HepG2 (cell line): ENCODE measurements around the gene CNKSR3. TPM values are rescaled to one million over a fixed set of nuclear protein-coding genes. Genes with fewer than 3 reads are reported as not detected.

Experiments used
- ATAC-seq: fragments of 200-7000 bp; cut with Tn5 transposase; 3 replicates; pipeline ENCODE4 v1.9.1; 2020; ENCODE audit warnings: mild to moderate bottlenecking, moderate library complexity
- BruUV-seq: library from RNA; stranded (reverse); fragments of 400-500 nt; replicated peaks from 2 replicates; lab custom pipeline; 2021; lab: Mats Ljungman, UMichigan
- CTCF ChIA-PET: fragments of 300-600 bp; formaldehyde crosslinking; extraction: SDS; loops from one replicate; lab custom pipeline; 2021; ENCODE audit warnings: low total read pairs, inconsistent platforms, low intra/inter-chr PET ratio; lab: Yijun Ruan, JAX
- POLR2A ChIA-PET: fragments of 350-600 bp; sonication (Branson Sonifier 250); formaldehyde crosslinking; loops from one replicate; lab custom pipeline; 2020; ENCODE audit warnings: antibody characterized with exemption, inconsistent platforms; lab: Yijun Ruan, JAX
- DNase-seq: peaks from one replicate; pipeline ENCODE4 v3.0.0-alpha.2; 2015; ENCODE audit warnings: low spot score
- FAIRE-seq: peaks from 3 replicates; lab custom pipeline; 2011; peaks lifted over from hg19 to GRCh38; lab: Jason Lieb, UNC
- H2AFZ ChIP-seq: one replicate; pipeline ENCODE4 v1.6.1; 2011; ENCODE audit warnings: low read length, inconsistent platforms
- H3K27ac ChIP-seq: fragments of 300-600 bp; 3 replicates; pipeline ENCODE4 v1.8.0; 2011; ENCODE audit warnings: mixed run types, mild to moderate bottlenecking, mixed read lengths, low read length, inconsistent platforms; ENCODE audit not compliant: insufficient read depth; ENCODE audit errors: extremely low read length
- H3K27me3 ChIP-seq, 2 experiments: fragments of 200-600 bp in 1 of 2; 2 replicates in 1 of 2; 3 replicates in 1 of 2; pipeline versions ENCODE4 v1.6.0 to v1.8.0; 2011; ENCODE audit warnings: low read length in 2 of 2, mild to moderate bottlenecking in 2 of 2, moderate library complexity in 2 of 2, inconsistent platforms in 1 of 2; ENCODE audit not compliant: insufficient read depth in 2 of 2, control insufficient read depth in 1 of 2
- H3K36me3 ChIP-seq, 2 experiments: fragments of 200-600 bp in 1 of 2; replicated peaks in 1 of 2; 2 replicates in 1 of 2; 3 replicates in 1 of 2; pipeline versions ENCODE4 v1.5.1 to v1.8.0; 2011; ENCODE audit warnings: low read length in 2 of 2, inconsistent platforms in 1 of 2; ENCODE audit not compliant: insufficient read depth in 2 of 2, control insufficient read depth in 1 of 2
- H3K4me1 ChIP-seq: 2 replicates; pipeline ENCODE4 v1.5.1; 2012; ENCODE audit warnings: low read length, inconsistent platforms; ENCODE audit not compliant: insufficient read depth
- H3K4me2 ChIP-seq: 2 replicates; pipeline ENCODE4 v1.6.0; 2011; ENCODE audit warnings: low read depth, low read length, inconsistent platforms
- H3K4me3 ChIP-seq, 3 experiments: fragments of 200-600 bp in 1 of 3; sonication (generic), shearing (Covaris generic) in 1 of 3; replicated peaks in 1 of 3; 2 replicates each; pipeline ENCODE4 v1.5.1; 2011 to 2016; ENCODE audit warnings: low read length in 3 of 3, inconsistent platforms in 2 of 3, low read depth in 2 of 3, mild to moderate bottlenecking in 2 of 3, control low read depth in 1 of 3, mixed read lengths in 1 of 3; ENCODE audit not compliant: insufficient read depth in 1 of 3
- H3K79me2 ChIP-seq: one replicate; pipeline ENCODE4 v1.6.1; 2011; ENCODE audit warnings: low read length, inconsistent platforms; ENCODE audit not compliant: insufficient read depth
- H3K9ac ChIP-seq: 2 replicates; pipeline ENCODE4 v1.6.0; 2011; ENCODE audit warnings: mild to moderate bottlenecking, low read depth, low read length, inconsistent platforms; ENCODE audit not compliant: insufficient read depth
- H3K9me3 ChIP-seq: 2 replicates; pipeline ENCODE4 v1.5.1; 2012; ENCODE audit warnings: mild to moderate bottlenecking, low read length
- H4K20me1 ChIP-seq: 2 replicates; pipeline ENCODE4 v1.6.0; 2011; ENCODE audit warnings: inconsistent platforms, mild to moderate bottlenecking, low read length, moderate library complexity; ENCODE audit not compliant: insufficient read depth
- AGO2 ChIP-seq: fragments of 200-400 bp; formaldehyde crosslinking; optimal IDR thresholded peaks from 2 replicates; pipeline ENCODE3; 2017; ENCODE audit warnings: mild to moderate bottlenecking, low read depth, low read length, moderate library complexity
- CBX2 ChIP-seq, 2 experiments: fragments of 200-600 bp in 1 of 2; sonication (generic); formaldehyde crosslinking in 1 of 2; IDR thresholded peaks; 2 replicates each; pipeline versions ENCODE4 v1.7.0 to v1.8.1; 2018 to 2022; ENCODE audit warnings: low read depth in 2 of 2, low read length in 1 of 2, mild to moderate bottlenecking in 1 of 2, missing genetic modification reagents in 1 of 2
- MLLT10 ChIP-seq: sonication (generic); formaldehyde crosslinking; IDR thresholded peaks from 2 replicates; pipeline ENCODE4 v1.4.0; 2020; ENCODE audit warnings: missing genetic modification reagents
- MXD4 ChIP-seq: IDR thresholded peaks from 2 replicates; pipeline ENCODE4 v1.6.1; 2016; ENCODE audit warnings: mild to moderate bottlenecking, missing biosample characterization, missing genetic modification reagents
- NFIC ChIP-seq: IDR thresholded peaks from 2 replicates; pipeline ENCODE4 v1.6.1; 2012; ENCODE audit warnings: mild to moderate bottlenecking, low read length, inconsistent platforms
- PHF20 ChIP-seq: sonication (generic); formaldehyde crosslinking; IDR thresholded peaks from 2 replicates; pipeline ENCODE4 v1.5.0; 2020; ENCODE audit warnings: mild to moderate bottlenecking, missing genetic modification reagents
- SMARCE1 ChIP-seq: fragments of 450-650 bp; IDR thresholded peaks from 2 replicates; pipeline ENCODE4 v1.6.1; 2017; ENCODE audit warnings: borderline replicate concordance
- TAF1 ChIP-seq: sonication (generic); formaldehyde crosslinking; IDR thresholded peaks from 2 replicates; pipeline ENCODE4 v1.4.0; 2020; ENCODE audit warnings: missing genetic modification reagents
- ZNF550 ChIP-seq: sonication (generic); formaldehyde crosslinking; IDR thresholded peaks from 2 replicates; pipeline ENCODE4 v1.4.0; 2020; ENCODE audit warnings: mild to moderate bottlenecking, missing genetic modification reagents, borderline replicate concordance
- ZUFSP ChIP-seq: sonication (generic); formaldehyde crosslinking; IDR thresholded peaks from 2 replicates; pipeline ENCODE4 v1.9.0; 2021; ENCODE audit warnings: missing genetic modification reagents, mild to moderate bottlenecking, borderline replicate concordance
- WGBS: methylation state at CpG from one replicate; pipeline ENCODE4 v1.1.6; 2017; ENCODE audit warnings: low lambda C conversion rate; 5-methylcytosine and 5-hydroxymethylcytosine counted together
- in situ Hi-C: cut with HindIII; loops from 2 replicates; pipeline ENCODE4 v1.10.0; 2017; ENCODE audit warnings: low pct_unique_long_range_greater_than_20kb; ENCODE audit not compliant: extremely low pct_ligation_motif_present
- intact Hi-C: fragments of 100-400 bp; cut with micrococcal nuclease; formaldehyde crosslinking; loops from one replicate; pipeline ENCODE4 v1.10.0; 2022; ENCODE audit not compliant: unreplicated experiment
- polyA plus RNA-seq, 8 experiments: library from polyadenylated mRNA; depleted of rRNA in 3 of 8; stranded (reverse) in 7 of 8; unstranded in 1 of 8; fragments of >200 nt; fragmentation: Illumina TruSeq in 4 of 8; extraction: Trizol in 4 of 8; gene quantifications; 2 replicates each; pipeline versions ENCODE4 v1.2.1 to v1.2.3, GENCODE V29; 2011 to 2016; ENCODE audit warnings: low read depth in 4 of 8, missing spikeins in 1 of 8, mixed read lengths in 1 of 8; ENCODE audit not compliant: insufficient read depth in 1 of 8
- total RNA-seq, 5 experiments: library from RNA; depleted of rRNA; stranded (reverse); fragments of >200 nt; fragmentation: Illumina TruSeq; extraction: Trizol; gene quantifications; 2 replicates each; pipeline ENCODE4 v1.2.3, GENCODE V29; 2016; ENCODE audit warnings: low read depth in 1 of 5
- TF ChIP-seq, protein P1 (sequence below): sonication (generic); formaldehyde crosslinking; IDR thresholded peaks from 2 replicates; pipeline ENCODE4 v1.4.0; 2020; ENCODE audit warnings: missing genetic modification reagents, borderline replicate concordance
- TF ChIP-seq, protein P2 (sequence below): sonication (generic); formaldehyde crosslinking; IDR thresholded peaks from 2 replicates; pipeline ENCODE4 v1.5.1; 2020; ENCODE audit warnings: missing genetic modification reagents, mild to moderate bottlenecking, borderline replicate concordance

Gene CNKSR3
- total and polyA plus RNA-seq, 2 of the 13 experiments (the other 11 are each of a cell fraction or from before 2014, with no cell fraction given), result 9.2 to 38.6 TPM

GRCh38 chr6:154383273-154383672 lies 127.2 kb downstream of the CNKSR3 start:
- intact Hi-C loops, result no loop called here
- FAIRE-seq, result no peak
- TF ChIP-seq, protein P1, sequence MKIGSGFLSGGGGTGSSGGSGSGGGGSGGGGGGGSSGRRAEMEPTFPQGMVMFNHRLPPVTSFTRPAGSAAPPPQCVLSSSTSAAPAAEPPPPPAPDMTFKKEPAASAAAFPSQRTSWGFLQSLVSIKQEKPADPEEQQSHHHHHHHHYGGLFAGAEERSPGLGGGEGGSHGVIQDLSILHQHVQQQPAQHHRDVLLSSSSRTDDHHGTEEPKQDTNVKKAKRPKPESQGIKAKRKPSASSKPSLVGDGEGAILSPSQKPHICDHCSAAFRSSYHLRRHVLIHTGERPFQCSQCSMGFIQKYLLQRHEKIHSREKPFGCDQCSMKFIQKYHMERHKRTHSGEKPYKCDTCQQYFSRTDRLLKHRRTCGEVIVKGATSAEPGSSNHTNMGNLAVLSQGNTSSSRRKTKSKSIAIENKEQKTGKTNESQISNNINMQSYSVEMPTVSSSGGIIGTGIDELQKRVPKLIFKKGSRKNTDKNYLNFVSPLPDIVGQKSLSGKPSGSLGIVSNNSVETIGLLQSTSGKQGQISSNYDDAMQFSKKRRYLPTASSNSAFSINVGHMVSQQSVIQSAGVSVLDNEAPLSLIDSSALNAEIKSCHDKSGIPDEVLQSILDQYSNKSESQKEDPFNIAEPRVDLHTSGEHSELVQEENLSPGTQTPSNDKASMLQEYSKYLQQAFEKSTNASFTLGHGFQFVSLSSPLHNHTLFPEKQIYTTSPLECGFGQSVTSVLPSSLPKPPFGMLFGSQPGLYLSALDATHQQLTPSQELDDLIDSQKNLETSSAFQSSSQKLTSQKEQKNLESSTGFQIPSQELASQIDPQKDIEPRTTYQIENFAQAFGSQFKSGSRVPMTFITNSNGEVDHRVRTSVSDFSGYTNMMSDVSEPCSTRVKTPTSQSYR (CRISPR knock-in tag), result no peak
- TF ChIP-seq CBX2 (IDR thresholded peaks at IDR 0.05; ENCODE audit: low read depth, low read length) (no peak), CBX2 (CRISPR knock-in tag; IDR thresholded peaks at IDR 0.05; ENCODE audit: low read depth) (no peak), MXD4 (CRISPR knock-in tag) (no peak), AGO2 (no peak), ZUFSP (CRISPR knock-in tag) (no peak), MLLT10 (CRISPR knock-in tag) (no peak), TAF1 (CRISPR knock-in tag) (no peak), SMARCE1 (no peak), PHF20 (no peak), ZNF550 (CRISPR knock-in tag) (no peak), NFIC (no peak)
- TF ChIP-seq, protein P2, sequence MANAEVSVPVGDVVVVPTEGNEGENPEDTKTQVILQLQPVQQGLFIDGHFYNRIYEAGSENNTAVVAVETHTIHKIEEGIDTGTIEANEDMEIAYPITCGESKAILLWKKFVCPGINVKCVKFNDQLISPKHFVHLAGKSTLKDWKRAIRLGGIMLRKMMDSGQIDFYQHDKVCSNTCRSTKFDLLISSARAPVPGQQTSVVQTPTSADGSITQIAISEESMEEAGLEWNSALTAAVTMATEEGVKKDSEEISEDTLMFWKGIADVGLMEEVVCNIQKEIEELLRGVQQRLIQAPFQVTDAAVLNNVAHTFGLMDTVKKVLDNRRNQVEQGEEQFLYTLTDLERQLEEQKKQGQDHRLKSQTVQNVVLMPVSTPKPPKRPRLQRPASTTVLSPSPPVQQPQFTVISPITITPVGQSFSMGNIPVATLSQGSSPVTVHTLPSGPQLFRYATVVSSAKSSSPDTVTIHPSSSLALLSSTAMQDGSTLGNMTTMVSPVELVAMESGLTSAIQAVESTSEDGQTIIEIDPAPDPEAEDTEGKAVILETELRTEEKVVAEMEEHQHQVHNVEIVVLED (CRISPR knock-in tag), result no peak
- Histone ChIP-seq H3K9me3 (no peaks in the 10 kb centered on the region), H3K4me1 (peaks cover 18% of the 10 kb centered on the region), H3K4me2 (no peak overlapping the region), H3K27ac (no peak overlapping the region), H4K20me1 (no peaks in the 10 kb centered on the region), H3K36me3 (no peaks in the 10 kb centered on the region), H3K4me3 (no peak overlapping the region), H2AFZ (no peak overlapping the region), H3K79me2 (no peaks in the 10 kb centered on the region), H3K27me3 (no peaks in the 10 kb centered on the region), H3K9ac (no peak overlapping the region)
- no peak for DNase-seq
- CTCF ChIA-PET, result no interaction called here
- WGBS, result 86% methylated on average over 6 of the region's 6 CpGs
- ATAC-seq, result no peak
- in situ Hi-C loops, result no loop called here
- POLR2A ChIA-PET, result no interaction called here
- BruUV-seq, result no TSS peak
